Tibial nerve (tissue), 4 donors: ENCODE data around the gene FFAR1. TPM values are rescaled to one million over a fixed set of nuclear protein-coding genes. Genes with fewer than 3 reads are reported as not detected.

ENCODE experiments used
- DNase-seq, 2 donors: peaks; one replicate each; pipeline ENCODE4 v3.0.0-alpha.2; 2019; ENCODE audit warnings: low spot score in 2 of 2
- H3K27ac ChIP-seq, 4 donors: fragments of 200-600 bp; sonication (generic) in 3 of 4; one replicate each; pipeline ENCODE4 v1.5.1; 2017 to 2019; ENCODE audit warnings: mild to moderate bottlenecking in 1 of 4
- H3K27me3 ChIP-seq, 2 donors: fragments of 200-600 bp; sonication (generic) in 1 of 2; one replicate each; pipeline versions ENCODE4 v1.5.1 to v1.6.0; 2017 to 2019
- H3K36me3 ChIP-seq, 3 donors: fragments of 200-600 bp; sonication (generic); one replicate each; pipeline ENCODE4 v1.5.1; 2018 to 2019
- H3K4me1 ChIP-seq, 4 donors: fragments of 200-600 bp; sonication (generic) in 3 of 4; one replicate each; pipeline ENCODE4 v1.5.1; 2017 to 2019
- H3K4me3 ChIP-seq, 4 donors: fragments of 200-600 bp; sonication (generic) in 3 of 4; one replicate each; pipeline ENCODE4 v1.5.1; 2017 to 2019; ENCODE audit warnings: mild to moderate bottlenecking in 1 of 4, moderate library complexity in 1 of 4
- H3K9me3 ChIP-seq, 4 donors: fragments of 200-600 bp; sonication (generic) in 3 of 4; one replicate each; pipeline ENCODE4 v1.5.1; 2017 to 2019
- EP300 ChIP-seq, 2 donors: sonication (generic); formaldehyde crosslinking; IDR thresholded peaks; one replicate each; pipeline ENCODE4 v1.6.1; 2017; ENCODE audit warnings: antibody characterized with exemption in 2 of 2, mild to moderate bottlenecking in 1 of 2
- POLR2A ChIP-seq, 2 donors: fragments of 450-650 bp; IDR thresholded peaks; one replicate each; pipeline ENCODE4 v1.6.1; 2017; ENCODE audit warnings: antibody characterized with exemption in 2 of 2, mild to moderate bottlenecking in 2 of 2, moderate library complexity in 2 of 2
- WGBS, 2 donors: methylation state at CpG; one replicate each; pipeline ENCODE4 v1.1.5; 2018; 5-methylcytosine and 5-hydroxymethylcytosine counted together
- total RNA-seq, 4 donors: library from RNA; depleted of rRNA; stranded (reverse); fragments of >200 nt; gene quantifications; one replicate each; pipeline ENCODE4 v1.1.0, GENCODE V29; 2016
- TF ChIP-seq, protein P1 (sequence below), 5 experiments: fragments of 200-600 bp in 3 of 5; fragments of 450-650 bp in 2 of 5; sonication (generic) in 3 of 5; IDR thresholded peaks; one replicate each; pipeline ENCODE4 v1.5.1; 2016 to 2019; ENCODE audit warnings: antibody characterized with exemption in 5 of 5, mild to moderate bottlenecking in 3 of 5, moderate library complexity in 2 of 5

The FFAR1 gene
- total RNA-seq, 4 donors from 2014 or later = 0.59 TPM; not detected in 3

DNA sequence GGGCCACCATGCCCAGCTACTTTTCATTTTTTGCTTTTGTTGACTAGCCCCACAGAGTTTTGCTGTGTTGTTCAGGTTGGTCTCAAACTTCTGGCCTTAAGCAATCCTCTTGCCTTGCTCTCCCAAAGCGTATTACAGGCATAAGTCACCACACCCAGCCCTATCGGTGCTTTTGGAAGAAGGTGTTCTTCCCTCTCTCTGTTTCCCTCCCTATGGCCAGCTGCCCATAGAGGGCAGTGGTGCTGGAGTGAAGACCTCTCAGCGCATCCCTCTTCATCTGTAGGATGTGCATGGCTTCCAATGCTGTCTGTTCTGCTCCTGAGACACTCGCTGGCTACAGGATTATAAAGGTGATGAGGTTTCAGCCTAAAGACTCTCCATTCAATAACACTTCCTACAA lies 20.1 kb upstream of the FFAR1 start:
- DNase-seq = no peak
- TF ChIP-seq, protein P1, sequence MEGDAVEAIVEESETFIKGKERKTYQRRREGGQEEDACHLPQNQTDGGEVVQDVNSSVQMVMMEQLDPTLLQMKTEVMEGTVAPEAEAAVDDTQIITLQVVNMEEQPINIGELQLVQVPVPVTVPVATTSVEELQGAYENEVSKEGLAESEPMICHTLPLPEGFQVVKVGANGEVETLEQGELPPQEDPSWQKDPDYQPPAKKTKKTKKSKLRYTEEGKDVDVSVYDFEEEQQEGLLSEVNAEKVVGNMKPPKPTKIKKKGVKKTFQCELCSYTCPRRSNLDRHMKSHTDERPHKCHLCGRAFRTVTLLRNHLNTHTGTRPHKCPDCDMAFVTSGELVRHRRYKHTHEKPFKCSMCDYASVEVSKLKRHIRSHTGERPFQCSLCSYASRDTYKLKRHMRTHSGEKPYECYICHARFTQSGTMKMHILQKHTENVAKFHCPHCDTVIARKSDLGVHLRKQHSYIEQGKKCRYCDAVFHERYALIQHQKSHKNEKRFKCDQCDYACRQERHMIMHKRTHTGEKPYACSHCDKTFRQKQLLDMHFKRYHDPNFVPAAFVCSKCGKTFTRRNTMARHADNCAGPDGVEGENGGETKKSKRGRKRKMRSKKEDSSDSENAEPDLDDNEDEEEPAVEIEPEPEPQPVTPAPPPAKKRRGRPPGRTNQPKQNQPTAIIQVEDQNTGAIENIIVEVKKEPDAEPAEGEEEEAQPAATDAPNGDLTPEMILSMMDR (IDR thresholded peaks at IDR 0.05) = no peak
- TF ChIP-seq POLR2A (IDR thresholded peaks at IDR 0.05) = no peak
- TF ChIP-seq EP300 (IDR thresholded peaks at IDR 0.05) = no peak
- H3K9me3 ChIP-seq = no peaks in the 10 kb centered on the region
- no peaks in the 10 kb centered on the region for H3K27me3 ChIP-seq
- no peaks in the 10 kb centered on the region for H3K36me3 ChIP-seq
- H3K4me3 ChIP-seq = no peak overlapping the region
- no peaks in the 10 kb centered on the region for H3K4me1 ChIP-seq
- no peak overlapping the region for H3K27ac ChIP-seq
- WGBS, 2 donors = 71 to 75% methylated on average over 4 of the region's 4 CpGs

DNA sequence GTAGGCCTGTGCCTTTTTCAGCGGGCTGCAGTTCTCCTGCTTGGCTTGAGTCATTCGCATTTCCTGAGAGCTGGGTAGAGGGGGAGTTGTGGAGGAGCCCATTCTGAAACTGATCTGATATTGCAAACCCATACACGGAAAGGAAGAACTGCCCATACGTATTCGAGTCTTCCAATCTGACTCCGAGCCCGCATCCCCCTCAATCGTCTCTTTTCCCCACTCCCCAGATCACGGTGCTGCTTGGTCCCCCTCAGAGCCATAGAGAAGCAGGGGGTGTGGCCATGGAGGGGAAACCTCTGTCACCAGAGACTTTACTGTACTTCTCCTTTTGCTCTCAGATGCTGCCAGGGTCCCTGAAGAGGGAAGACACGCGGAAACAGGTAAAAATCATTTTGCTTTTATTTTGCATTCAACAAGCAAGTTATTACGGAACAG lies 18.8 kb upstream of the FFAR1 start, which contains the start of gene CD22:
CD22 (plus strand) TSS at position 337 of the 435 bp plus-strand sequence. CDS start 2,854 bp downstream, outside the sequence.
- Histone ChIP-seq H3K4me1 (no peaks in the 10 kb centered on the region), H3K27me3 (no peaks in the 10 kb centered on the region), H3K36me3 (no peaks in the 10 kb centered on the region), H3K27ac (peak within 1 kb of the TSS in 1 of 4 donors; percentile 65), H3K4me3 (peak within 1 kb of the TSS in 1 of 4 donors; percentile 36), H3K9me3 (no peaks in the 10 kb centered on the region)
- WGBS, 2 donors = 82 to 83% methylated on average over 12 of the region's 12 CpGs
- no peak for DNase-seq
- TF ChIP-seq POLR2A (IDR thresholded peaks at IDR 0.05) = no peak
- TF ChIP-seq, protein P1 (IDR thresholded peaks at IDR 0.05) = no peak
- TF ChIP-seq EP300 (IDR thresholded peaks at IDR 0.05) = no peak

DNA sequence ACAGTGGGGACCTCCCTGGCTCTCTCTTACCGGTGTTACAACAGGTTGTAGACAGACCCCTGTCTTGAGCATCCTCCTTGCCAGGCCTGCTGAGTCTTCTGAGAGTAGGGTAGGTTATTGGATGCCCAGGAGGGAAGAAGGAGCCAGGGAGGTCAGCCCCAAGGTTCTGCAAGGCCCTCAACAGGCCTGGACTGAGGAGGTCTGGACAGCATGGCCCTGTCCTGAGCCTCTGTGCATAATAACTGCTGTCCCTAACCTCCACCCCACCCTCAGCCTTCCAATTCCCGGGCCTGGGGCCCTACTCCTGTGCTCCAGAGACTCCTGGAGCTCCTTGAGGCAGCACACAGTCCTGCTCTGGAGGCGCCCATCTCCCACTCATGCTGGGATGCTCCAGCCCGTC lies 18.4 kb upstream of the FFAR1 start:
- no peaks in the 10 kb centered on the region for H3K36me3 ChIP-seq
- peak overlapping the region in 1 of 4 donors; percentile 36 for H3K4me3 ChIP-seq
- no peaks in the 10 kb centered on the region for H3K27me3 ChIP-seq
- H3K9me3 ChIP-seq = no peaks in the 10 kb centered on the region
- no peak for DNase-seq
- WGBS, 2 donors = 62 to 85% methylated on average over 1 to 4 of the region's 4 CpGs
- TF ChIP-seq, protein P1 (IDR thresholded peaks at IDR 0.05) = no peak
- no peak for TF ChIP-seq EP300 (IDR thresholded peaks at IDR 0.05)
- TF ChIP-seq POLR2A (IDR thresholded peaks at IDR 0.05) = no peak
- H3K27ac ChIP-seq = peak overlapping the region in 1 of 4 donors; percentile 65
- H3K4me1 ChIP-seq = no peaks in the 10 kb centered on the region

DNA sequence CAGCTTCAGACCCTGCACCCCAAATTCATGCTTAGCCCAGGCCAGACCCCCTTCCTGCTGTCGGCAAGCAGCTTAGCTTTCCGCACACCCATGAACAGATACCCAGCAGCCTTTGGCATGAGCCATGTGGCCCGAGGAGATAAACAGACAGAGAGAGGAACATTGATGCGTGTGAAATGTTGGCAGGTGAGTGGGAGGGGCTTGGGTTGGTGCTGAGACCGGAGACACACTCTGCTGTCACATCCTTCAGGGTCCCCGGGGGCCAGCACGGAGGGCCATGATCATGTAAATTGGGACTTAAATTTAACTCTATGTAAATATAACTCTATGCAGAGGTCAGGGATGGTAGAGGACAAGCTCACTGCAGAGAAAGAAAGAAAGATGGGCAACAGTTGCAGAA lies 17.2 kb upstream of the FFAR1 start:
- Histone ChIP-seq H3K4me3 (no peak overlapping the region), H3K9me3 (no peaks in the 10 kb centered on the region), H3K27ac (peak overlapping the region in 1 of 4 donors; percentile 46), H3K4me1 (no peaks in the 10 kb centered on the region), H3K36me3 (no peaks in the 10 kb centered on the region), H3K27me3 (no peaks in the 10 kb centered on the region)
- no peak for TF ChIP-seq POLR2A (IDR thresholded peaks at IDR 0.05)
- TF ChIP-seq EP300 (IDR thresholded peaks at IDR 0.05) = no peak
- TF ChIP-seq, protein P1 (IDR thresholded peaks at IDR 0.05) = no peak
- 74% methylated on average over 7 of the region's 7 CpGs for WGBS, 2 donors
- no peak for DNase-seq

DNA sequence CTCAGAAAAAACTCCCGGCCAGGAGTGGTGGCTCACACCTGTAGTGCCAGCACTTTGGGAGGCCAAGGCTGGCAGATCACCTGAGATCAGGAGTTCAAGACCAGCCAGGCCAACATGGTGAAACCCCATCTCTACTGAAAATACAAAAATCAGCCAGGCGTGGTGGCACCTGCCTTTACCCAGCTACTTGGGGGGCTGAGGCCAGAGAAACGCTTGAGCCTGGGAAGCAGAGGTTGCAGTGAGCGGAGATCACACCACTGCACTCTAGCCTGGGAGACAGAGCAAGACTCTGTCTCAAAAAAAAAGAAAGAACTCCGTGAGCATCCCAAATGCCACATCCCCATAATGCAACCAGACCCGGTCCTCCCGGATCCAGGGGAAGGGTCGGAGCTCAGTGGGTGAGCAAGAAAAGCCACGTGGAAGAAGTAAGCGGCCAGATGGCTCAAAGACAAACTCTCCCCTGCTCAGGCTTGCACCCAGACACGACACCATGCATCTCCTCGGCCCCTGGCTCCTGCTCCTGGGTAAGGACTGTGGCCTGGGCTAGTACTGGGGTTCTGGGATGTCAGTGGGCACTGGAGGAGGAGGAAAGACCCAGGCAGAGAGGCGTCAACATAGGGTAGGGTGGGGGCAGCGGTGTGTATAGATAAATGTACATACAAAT lies 16.0 kb upstream of the FFAR1 start:
- H3K27ac ChIP-seq = no peak overlapping the region
- 84 to 86% methylated on average over 14 of the region's 14 CpGs for WGBS, 2 donors

More for the DNA sequence above, 16.0 kb upstream of the FFAR1 start:
- Histone ChIP-seq H3K27me3 (no peaks in the 10 kb centered on the region), H3K4me3 (no peak overlapping the region), H3K9me3 (no peaks in the 10 kb centered on the region), H3K4me1 (no peaks in the 10 kb centered on the region), H3K36me3 (no peaks in the 10 kb centered on the region)
- no peak for DNase-seq
- TF ChIP-seq POLR2A (IDR thresholded peaks at IDR 0.05) = no peak
- TF ChIP-seq, protein P1 (IDR thresholded peaks at IDR 0.05) = no peak
- TF ChIP-seq EP300 (IDR thresholded peaks at IDR 0.05) = no peak
